ENCODE results near the gene CEP85.
"Not testable (repeated sequence)": the region's sequence is repeated elsewhere in the genome, so short reads cannot be mapped to it uniquely, and the experiment has no call there.

Gene CEP85

GRCh38 chr1:26306290-26307229, 72.6 kb downstream of the CEP85 start, which contains the start of gene UBXN11:
UBXN11 (minus strand) TSS chr1:26306636; CDS start chr1:26302883, 3,753 bp downstream.
- DNase-seq (ENCODE audit: low read depth), result peak; percentile 90
- peak within 1 kb of the TSS; percentile 92 for H3K4me3 ChIP-seq (ENCODE audit: low read length)
- TF ChIP-seq, protein P1, sequence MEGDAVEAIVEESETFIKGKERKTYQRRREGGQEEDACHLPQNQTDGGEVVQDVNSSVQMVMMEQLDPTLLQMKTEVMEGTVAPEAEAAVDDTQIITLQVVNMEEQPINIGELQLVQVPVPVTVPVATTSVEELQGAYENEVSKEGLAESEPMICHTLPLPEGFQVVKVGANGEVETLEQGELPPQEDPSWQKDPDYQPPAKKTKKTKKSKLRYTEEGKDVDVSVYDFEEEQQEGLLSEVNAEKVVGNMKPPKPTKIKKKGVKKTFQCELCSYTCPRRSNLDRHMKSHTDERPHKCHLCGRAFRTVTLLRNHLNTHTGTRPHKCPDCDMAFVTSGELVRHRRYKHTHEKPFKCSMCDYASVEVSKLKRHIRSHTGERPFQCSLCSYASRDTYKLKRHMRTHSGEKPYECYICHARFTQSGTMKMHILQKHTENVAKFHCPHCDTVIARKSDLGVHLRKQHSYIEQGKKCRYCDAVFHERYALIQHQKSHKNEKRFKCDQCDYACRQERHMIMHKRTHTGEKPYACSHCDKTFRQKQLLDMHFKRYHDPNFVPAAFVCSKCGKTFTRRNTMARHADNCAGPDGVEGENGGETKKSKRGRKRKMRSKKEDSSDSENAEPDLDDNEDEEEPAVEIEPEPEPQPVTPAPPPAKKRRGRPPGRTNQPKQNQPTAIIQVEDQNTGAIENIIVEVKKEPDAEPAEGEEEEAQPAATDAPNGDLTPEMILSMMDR (conservative IDR thresholded peaks at IDR 0.05; ENCODE audit: low read length), result no peak

DNA sequence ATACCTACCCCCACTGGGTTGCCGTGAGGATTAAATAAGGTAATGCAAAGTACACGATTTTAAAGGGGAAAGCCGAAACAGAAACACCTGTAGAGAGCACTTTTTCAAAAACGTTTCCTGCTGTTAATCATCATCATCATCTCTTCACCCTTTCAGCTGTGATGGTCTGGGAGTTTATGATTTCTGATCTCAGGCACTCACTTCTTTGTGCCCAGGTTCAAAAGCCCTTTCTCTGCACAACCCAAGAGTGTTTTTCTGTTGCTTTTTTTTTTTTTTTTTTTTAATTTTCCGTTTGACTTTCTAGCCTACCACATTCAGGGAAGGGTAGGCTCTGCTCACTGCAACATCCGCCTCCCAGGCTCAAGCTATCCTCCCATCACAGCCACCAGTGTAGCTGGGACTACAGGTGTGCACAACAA, 73.4 kb downstream of the CEP85 start:
- TF ChIP-seq, protein P1 (conservative IDR thresholded peaks at IDR 0.05; ENCODE audit: low read length), result no peak
- DNase-seq (ENCODE audit: low read depth), result no peak
- no peak overlapping the region for H3K4me3 ChIP-seq (ENCODE audit: low read length)

GRCh38 chr1:26307966-26308899, 74.2 kb downstream of the CEP85 start:
- H3K4me3 ChIP-seq (ENCODE audit: low read length); DNase-seq (ENCODE audit: low read depth): not testable (repeated sequence)

DNA sequence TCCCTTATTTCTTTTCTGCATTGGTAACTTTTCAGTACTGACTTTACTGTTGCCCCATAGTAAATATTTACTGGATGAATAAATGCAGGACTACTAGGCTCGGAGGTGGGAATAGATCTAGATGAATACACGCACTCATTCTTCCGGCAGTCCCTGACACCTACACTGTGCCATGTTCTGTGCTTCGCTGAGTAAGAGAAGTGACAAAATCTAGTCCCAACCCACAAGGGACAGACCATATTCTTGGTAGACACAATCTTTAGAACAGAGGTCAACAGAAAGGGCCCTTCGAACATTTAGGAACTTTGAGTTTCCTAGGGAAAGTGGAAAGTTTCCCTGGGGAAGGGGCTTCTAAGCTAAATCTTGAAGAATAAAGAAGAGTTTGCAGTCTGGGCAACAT, 80.5 kb downstream of the CEP85 start:
- TF ChIP-seq, protein P1 (conservative IDR thresholded peaks at IDR 0.05; ENCODE audit: low read length), result no peak
- no peak for DNase-seq (ENCODE audit: low read depth)
- H3K4me3 ChIP-seq (ENCODE audit: low read length), result no peak overlapping the region

GRCh38 chr1:26315874-26316850, 82.2 kb downstream of the CEP85 start:
- no peak overlapping the region for H3K4me3 ChIP-seq (ENCODE audit: low read length)
- DNase-seq (ENCODE audit: low read depth), result no peak
- TF ChIP-seq, protein P1 (conservative IDR thresholded peaks at IDR 0.05; ENCODE audit: low read length), result no peak

DNA sequence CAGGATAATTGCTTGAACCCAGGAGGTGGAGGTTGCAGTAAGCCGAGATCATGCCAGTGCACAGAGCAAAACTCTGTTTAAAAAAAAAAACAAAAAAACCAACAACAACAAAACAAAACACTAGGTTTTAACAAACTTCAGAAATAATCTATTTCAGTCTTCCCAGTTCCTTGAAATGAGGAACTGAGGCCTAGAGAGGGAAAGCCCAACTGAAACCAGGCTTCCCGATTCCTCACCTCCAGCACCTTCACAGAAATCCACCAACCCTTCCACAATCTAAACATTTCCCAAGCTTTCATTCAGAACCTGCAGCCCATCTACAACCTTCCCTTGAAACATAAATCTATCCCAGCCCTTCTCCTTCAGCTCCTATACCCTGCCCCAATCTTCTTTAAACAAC, 83.1 kb downstream of the CEP85 start:
- DNase-seq (ENCODE audit: low read depth), result no peak
- TF ChIP-seq, protein P1 (conservative IDR thresholded peaks at IDR 0.05; ENCODE audit: low read length), result no peak
- H3K4me3 ChIP-seq (ENCODE audit: low read length), result no peak overlapping the region

All from AG10803 (cell line).